ENCODE data around the gene LIPG. TPM values are rescaled to one million over a fixed set of nuclear protein-coding genes. Genes with fewer than 3 reads are reported as not detected.

The LIPG gene
- total and polyA plus RNA-seq, 2 experiments from 2014 or later, result 43.4 to 85.2 TPM

DNA sequence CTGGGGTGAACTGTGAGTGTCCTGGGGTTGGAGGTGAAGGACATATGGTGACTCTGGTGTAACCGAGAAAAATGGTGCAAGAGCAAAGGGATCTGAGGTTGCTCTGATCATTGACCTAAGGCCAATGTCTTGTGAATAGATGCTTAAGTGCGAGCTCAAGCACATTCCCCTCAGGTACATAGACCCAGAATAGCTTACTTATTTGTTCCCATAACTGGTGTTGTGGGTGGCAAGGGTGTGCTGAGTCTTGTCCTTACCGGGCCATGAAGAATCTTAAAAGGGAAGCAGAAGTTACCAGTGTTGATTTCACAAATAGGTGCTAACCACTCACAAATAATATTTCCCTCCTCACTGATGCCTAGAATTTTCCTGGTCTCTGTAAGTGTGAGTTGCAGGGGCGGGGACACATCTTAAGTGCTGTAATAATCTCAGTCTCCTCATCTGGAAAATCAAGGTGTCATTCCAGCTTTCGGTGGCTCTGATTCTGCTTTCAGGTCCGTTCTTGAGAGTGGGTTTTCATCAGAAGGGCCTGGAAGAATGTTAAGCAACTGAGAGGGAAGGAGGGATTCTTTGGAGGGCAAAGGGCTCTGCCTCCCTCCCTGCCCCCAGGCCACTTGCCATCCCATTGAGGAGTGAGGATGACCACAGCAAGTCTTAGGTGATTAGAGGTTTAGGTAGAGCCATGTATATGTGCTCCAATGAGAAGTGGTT is 54.9 kb downstream of the LIPG start:
- H3K79me2 ChIP-seq, result no peaks in the 10 kb centered on the region
- no peak overlapping the region for H2AFZ ChIP-seq
- no peak for TF ChIP-seq EZH2 (IDR thresholded peaks at IDR 0.05; ENCODE audit: borderline replicate concordance)
- TF ChIP-seq EZH2phosphoT487 (IDR thresholded peaks at IDR 0.05; ENCODE audit: low read depth, severe bottlenecking, unreplicated experiment), result no peak
- TF ChIP-seq, protein P1, sequence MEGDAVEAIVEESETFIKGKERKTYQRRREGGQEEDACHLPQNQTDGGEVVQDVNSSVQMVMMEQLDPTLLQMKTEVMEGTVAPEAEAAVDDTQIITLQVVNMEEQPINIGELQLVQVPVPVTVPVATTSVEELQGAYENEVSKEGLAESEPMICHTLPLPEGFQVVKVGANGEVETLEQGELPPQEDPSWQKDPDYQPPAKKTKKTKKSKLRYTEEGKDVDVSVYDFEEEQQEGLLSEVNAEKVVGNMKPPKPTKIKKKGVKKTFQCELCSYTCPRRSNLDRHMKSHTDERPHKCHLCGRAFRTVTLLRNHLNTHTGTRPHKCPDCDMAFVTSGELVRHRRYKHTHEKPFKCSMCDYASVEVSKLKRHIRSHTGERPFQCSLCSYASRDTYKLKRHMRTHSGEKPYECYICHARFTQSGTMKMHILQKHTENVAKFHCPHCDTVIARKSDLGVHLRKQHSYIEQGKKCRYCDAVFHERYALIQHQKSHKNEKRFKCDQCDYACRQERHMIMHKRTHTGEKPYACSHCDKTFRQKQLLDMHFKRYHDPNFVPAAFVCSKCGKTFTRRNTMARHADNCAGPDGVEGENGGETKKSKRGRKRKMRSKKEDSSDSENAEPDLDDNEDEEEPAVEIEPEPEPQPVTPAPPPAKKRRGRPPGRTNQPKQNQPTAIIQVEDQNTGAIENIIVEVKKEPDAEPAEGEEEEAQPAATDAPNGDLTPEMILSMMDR (IDR thresholded peaks at IDR 0.05; ENCODE audit: poor library complexity), result no peak
- H3K9me2 ChIP-seq (replicated peaks; ENCODE audit: insufficient read depth), result no peaks in the 10 kb centered on the region
- WGBS (ENCODE audit: low lambda C conversion rate, missing lambda C conversion rate), result over 99% methylated on average over 6 of the region's 6 CpGs
- H3K36me3 ChIP-seq (replicated peaks; ENCODE audit: insufficient read depth, low read depth), result no peaks in the 10 kb centered on the region
- no peak overlapping the region for H3K4me3 ChIP-seq
- H3K4me1 ChIP-seq (ENCODE audit: insufficient read depth), result peaks cover 20% of the 10 kb centered on the region
- no peaks in the 10 kb centered on the region for H3K27me3 ChIP-seq
- no peaks in the 10 kb centered on the region for H3K9me3 ChIP-seq (ENCODE audit: low read depth)
- no peak for DNase-seq (ENCODE audit: low spot score)
- H3K4me2 ChIP-seq, result no peak overlapping the region
- no peak overlapping the region for H3K27ac ChIP-seq
- H4K20me1 ChIP-seq (ENCODE audit: insufficient read depth, poor library complexity, severe bottlenecking), result no peaks in the 10 kb centered on the region

DNA sequence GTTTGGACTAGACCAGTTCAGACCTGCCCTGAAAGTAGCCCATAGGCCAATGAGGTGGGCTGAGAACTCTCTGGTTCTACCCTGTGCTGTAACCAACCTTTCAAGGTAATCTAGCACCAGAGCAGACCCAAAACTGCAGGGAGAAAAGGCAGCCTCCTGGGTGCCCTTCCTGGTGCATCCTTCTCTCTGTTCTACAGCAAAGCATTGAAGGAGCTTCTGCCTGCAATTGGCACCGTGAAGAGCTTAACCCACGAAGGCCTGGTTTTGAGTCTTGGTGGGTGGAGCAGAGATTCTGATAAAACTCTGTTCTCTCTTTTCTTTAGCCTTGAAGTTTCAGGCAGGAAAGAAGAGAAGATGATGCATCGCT is 55.5 kb downstream of the LIPG start:
- no peaks in the 10 kb centered on the region for H3K36me3 ChIP-seq (replicated peaks; ENCODE audit: insufficient read depth, low read depth)

DNA sequence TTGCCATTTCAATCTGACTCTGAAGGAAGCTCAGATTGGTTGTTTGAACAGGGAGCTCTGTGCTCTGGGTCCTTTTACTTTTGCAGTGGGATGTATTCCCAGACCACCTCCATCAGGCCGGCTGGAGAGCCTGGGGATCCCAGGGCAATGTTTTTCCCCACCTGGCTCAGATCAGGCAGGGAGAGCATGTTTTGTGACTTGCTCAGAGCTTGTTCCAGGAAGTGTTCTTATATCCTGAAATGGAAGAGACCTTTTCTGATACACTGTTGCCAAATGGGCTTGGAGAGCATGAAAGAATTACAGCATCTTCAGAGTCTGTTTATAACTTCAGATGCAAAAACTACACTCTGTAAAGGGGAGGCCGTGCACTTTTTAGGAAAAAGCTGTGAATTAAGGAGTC is 56.0 kb downstream of the LIPG start:
- TF ChIP-seq EZH2phosphoT487 (IDR thresholded peaks at IDR 0.05; ENCODE audit: low read depth, severe bottlenecking, unreplicated experiment) (no peak), EZH2 (IDR thresholded peaks at IDR 0.05; ENCODE audit: borderline replicate concordance) (no peak)
- TF ChIP-seq, protein P1 (IDR thresholded peaks at IDR 0.05; ENCODE audit: poor library complexity), result no peak

More for the DNA sequence above, 55.5 kb downstream of the LIPG start:
- no peaks in the 10 kb centered on the region for H3K9me3 ChIP-seq (ENCODE audit: low read depth)
- no peak overlapping the region for H3K27ac ChIP-seq
- no peaks in the 10 kb centered on the region for H3K79me2 ChIP-seq
- peaks cover 20% of the 10 kb centered on the region for H3K4me1 ChIP-seq (ENCODE audit: insufficient read depth)
- TF ChIP-seq EZH2phosphoT487 (IDR thresholded peaks at IDR 0.05; ENCODE audit: low read depth, severe bottlenecking, unreplicated experiment) (no peak), EZH2 (IDR thresholded peaks at IDR 0.05; ENCODE audit: borderline replicate concordance) (no peak)
- no peak overlapping the region for H2AFZ ChIP-seq
- no peak overlapping the region for H3K4me2 ChIP-seq
- no peaks in the 10 kb centered on the region for H3K9me2 ChIP-seq (replicated peaks; ENCODE audit: insufficient read depth)
- no peak for DNase-seq (ENCODE audit: low spot score)
- no peaks in the 10 kb centered on the region for H3K27me3 ChIP-seq
- WGBS (ENCODE audit: low lambda C conversion rate, missing lambda C conversion rate), result 79% methylated on average over 3 of the region's 3 CpGs
- H3K4me3 ChIP-seq, result no peak overlapping the region
- no peaks in the 10 kb centered on the region for H4K20me1 ChIP-seq (ENCODE audit: insufficient read depth, poor library complexity, severe bottlenecking)

More for the DNA sequence above, 56.0 kb downstream of the LIPG start:
- Histone ChIP-seq H3K27me3 (no peaks in the 10 kb centered on the region), H3K79me2 (no peaks in the 10 kb centered on the region), H2AFZ (no peak overlapping the region), H3K36me3 (replicated peaks; ENCODE audit: insufficient read depth, low read depth) (no peaks in the 10 kb centered on the region), H3K4me1 (ENCODE audit: insufficient read depth) (peaks cover 20% of the 10 kb centered on the region), H3K4me2 (no peak overlapping the region), H3K9me2 (replicated peaks; ENCODE audit: insufficient read depth) (no peaks in the 10 kb centered on the region), H3K27ac (peak overlapping the region; percentile 7), H3K4me3 (no peak overlapping the region), H3K9me3 (ENCODE audit: low read depth) (no peaks in the 10 kb centered on the region), H4K20me1 (ENCODE audit: insufficient read depth, poor library complexity, severe bottlenecking) (no peaks in the 10 kb centered on the region)
- WGBS (ENCODE audit: low lambda C conversion rate, missing lambda C conversion rate), result 68% methylated on average over 2 of the region's 2 CpGs
- DNase-seq (ENCODE audit: low spot score), result no peak
